HG03060 (cell line): Measurements from ENCODE around the gene MBIP.
"Not testable (repeated sequence)": the region's sequence is repeated elsewhere in the genome, so short reads cannot be mapped to it uniquely, and the experiment has no call there.

ENCODE experiments used
- ATAC-seq: cut with Tn5 transposase; IDR thresholded peaks from one replicate; pipeline ENCODE4 v1.9.1; 2021; ENCODE audit warnings: low read depth, moderate number of reproducible peaks; ENCODE audit not compliant: unreplicated experiment

Gene MBIP, protein sequence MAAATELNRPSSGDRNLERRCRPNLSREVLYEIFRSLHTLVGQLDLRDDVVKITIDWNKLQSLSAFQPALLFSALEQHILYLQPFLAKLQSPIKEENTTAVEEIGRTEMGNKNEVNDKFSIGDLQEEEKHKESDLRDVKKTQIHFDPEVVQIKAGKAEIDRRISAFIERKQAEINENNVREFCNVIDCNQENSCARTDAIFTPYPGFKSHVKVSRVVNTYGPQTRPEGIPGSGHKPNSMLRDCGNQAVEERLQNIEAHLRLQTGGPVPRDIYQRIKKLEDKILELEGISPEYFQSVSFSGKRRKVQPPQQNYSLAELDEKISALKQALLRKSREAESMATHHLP

DNA sequence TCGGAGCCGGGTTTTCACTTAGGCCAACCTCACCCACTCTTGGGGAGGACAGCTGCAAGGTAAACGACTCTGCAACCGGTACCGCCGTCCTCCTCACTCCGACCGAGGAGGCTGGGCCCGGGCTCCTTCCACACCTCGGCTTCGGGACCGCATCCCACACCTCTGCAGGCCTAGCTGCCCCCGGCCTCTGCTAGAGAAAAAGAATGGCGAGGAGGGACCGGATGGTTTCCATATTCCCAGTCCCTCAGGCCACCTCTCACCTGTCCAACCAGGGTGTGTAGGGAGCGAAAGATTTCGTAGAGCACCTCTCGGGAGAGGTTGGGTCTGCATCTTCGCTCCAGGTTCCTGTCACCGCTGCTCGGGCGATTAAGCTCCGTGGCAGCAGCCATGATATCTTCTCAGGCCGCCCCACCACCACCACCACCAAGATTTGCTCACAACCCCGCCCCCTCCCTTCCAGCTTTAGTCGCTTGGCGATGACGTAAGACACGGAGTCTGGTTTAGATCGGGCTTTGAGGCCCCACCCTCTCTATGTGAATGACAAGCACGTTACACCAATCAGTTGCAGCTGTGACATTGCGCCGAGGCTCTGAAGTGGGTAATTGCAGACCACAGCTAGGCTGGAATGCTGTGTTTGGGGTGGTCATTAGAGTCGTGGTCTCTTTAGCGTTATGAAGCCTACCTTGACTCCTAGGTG, at the start of gene MBIP:
TSS of gene MBIP (minus strand) at position 438 of the 697 bp plus-strand sequence. CDS start at position 389, 49 bp downstream.
- ATAC-seq: peak; percentile 92

DNA sequence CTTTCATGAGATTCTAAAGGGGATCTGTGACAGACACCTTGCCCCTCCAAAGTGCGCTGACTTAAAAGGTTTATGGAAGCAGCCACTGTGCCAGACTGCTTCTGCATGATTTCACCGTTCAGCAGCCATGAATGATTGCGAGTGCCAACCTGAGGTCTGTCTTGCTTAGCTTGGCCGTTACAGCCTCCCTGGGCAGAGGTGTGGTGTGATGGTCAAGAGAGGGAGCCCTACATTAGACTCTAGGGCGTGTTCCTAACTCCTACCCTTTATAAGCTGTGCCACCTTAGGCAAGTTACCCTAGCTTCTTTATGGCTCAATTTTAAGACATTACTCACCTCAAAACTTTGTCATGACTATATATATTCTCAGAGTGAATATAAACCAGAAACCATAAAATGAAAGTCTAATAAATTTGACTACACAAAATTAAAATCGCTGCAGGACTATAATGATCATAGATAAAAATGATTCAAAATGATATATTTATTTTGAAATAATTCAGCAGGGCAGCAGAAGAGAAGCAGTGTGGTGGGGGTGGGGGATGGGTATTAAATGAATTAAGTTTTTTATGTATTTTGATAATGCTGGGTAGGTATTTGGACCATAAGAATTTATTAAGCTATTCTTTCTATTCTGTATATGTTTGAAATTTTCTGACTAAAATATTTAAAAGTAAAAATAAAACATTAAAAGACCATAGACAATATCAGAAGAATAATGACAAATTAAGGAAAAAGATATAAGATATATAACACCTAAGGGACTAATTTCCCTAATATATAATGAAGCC, 47.7 kb upstream of the MBIP start:
- ATAC-seq: no peak

DNA sequence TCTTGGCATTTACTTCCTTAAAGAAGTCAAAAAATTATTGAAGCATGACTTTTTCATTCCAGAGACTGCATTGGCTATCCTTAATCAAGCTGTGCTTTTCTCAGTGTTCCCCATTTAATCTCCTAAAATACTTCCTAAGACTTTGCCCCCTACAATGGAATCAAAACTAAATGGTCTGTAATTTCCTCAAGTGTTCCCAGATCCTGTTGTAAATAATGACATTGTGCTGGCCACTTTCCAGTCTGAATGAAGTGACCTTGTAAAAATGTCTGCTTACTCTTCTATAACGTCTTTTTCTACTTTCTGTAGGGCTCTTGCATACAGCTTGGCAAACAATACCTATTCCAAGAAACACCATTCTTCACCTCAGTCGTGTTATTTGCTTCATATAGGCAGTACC, 45.3 kb upstream of the MBIP start:
- ATAC-seq: no peak

DNA sequence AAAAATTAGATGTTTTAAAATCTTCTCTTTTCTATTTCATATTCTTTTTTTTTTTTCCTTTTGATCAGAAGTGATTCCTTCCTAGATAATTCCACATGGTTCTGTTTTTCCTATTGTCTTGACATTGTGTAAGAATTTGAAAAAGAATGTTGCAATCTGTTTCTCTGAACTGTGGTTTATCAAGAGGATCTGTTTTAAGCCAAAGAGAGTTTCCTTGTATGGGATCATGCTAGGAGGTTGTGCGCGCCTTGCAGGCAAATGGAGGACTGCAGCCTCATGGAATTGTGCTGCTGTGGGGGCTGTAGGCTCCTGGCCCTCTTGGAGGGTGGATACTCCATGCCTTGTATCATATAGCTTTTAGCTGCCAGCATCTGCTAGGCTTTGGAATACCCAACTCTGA, 43.3 kb upstream of the MBIP start:
- ATAC-seq: no peak

DNA sequence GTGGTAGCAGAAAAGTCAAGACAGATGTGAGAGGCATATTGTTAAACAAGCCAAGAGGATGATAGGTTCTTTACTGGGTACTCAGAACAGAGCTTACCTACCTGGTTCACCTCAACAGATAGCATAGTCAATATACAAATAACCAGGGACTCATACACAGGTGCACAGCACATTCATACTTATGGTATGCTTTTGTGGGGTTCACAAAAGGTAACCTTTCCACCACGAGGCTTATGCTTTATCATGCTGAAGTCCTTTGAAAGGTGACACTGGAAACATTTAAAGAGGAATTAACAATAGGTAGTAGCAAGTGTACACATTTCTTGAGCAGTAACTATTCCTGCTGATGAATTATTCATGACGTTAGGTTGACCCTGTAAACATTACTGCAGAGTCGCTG, 42.2 kb upstream of the MBIP start:
- no peak for ATAC-seq

DNA sequence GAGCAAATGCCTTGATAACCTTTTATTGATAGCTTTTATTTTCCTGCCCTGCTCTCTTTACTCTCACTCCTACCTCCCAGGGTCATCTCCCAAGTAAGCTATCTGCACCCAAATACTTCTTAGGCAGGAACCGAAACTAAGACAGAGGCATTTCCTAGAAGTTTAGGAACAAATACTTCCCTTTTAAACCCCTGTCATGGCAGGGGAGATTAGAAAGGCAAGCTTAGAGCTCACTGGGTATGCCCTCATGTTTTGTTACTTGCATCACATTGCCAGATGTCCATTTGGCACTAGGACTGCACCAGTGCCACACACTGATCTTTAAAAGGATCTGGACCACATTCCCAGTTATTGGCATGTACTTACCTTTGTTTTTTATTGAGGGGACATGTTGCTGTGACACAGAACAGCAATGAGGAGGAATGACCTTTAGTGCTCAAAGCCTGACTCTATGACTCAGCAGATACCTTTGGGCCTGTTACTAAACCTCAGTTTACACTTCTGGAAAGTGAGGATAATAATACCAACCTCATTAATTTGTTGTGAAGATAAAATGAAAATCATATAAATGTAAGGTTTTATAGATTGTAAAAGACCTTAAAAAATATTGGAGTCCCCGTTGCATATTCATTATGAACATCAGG, 40.9 kb upstream of the MBIP start:
- ATAC-seq: no peak

DNA sequence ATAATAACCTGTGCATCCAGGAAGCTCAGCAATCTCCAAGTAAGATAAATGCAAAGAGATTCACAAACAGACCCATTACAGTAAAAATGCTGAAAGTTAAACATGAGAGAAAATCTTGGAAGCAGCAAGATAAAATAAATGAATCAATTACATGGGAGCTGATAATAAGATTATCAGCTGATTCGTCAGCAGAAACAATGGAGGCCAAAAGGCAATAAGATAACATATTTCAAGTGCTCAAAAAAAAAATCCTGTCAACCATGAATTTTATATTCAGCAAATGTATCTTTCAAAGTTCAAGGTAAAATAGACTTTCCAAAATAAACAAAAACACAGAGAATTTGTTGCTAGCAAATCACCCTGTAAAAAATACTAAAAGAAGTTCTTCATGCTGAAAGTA, 36.4 kb upstream of the MBIP start:
- ATAC-seq: no peak

DNA sequence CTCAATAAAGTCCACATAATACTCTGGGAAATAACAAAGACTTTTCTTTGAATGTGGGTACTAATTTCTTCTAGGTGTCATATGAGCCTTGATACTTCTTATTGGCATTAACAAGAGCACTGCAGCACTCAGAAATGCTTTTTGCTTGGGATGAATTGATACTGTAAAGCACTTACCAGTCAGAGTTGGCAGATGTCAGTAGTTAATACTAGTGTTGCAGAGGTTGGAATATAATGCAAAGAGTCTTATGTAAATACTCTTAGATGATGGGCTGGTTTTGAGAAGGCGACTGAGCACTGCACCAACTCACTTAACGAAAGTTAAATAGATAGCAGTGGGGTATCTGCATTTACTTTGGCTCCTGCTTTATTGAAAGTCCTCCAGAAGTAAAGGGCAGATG, 25.6 kb upstream of the MBIP start:
- ATAC-seq: no peak

DNA sequence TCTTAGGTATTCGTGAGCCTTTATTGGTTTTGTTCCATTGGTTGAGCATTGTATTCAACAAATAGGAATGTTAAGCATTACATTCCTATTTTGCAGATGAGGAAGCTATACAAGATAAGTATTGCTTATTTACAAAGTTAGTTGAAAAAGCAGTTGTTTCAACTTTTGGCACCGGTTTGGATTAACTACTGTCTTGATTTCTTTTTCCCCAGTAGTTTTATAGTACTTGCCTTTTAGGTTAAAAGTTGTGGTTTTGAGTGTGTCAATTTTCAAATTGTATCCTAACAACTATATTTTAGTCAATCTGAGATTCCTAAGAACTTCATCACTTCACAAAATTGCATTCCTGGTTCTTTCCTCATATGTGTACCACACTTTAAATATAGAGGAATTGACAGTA, 23.8 kb upstream of the MBIP start:
- no peak for ATAC-seq

DNA sequence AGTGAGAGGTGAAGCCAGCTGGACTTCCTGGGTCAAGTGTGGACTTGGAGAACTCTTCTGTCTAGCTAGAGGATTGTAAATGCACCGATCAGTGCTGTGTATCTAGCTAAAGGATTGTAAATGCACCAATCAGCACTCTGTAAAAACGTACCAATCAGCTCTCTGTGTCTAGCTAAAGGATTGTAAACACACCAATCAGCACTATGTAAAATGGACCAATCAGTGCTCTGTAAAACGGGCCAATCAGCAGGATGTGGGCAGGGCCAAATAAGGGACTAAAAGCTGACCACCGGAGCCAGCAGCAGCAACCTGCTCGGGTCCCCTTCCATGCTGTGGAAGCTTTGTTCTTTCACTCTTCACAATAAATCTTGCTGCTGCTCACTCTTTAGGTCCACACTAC, 21.4 kb upstream of the MBIP start:
- ATAC-seq: not testable (repeated sequence)

DNA sequence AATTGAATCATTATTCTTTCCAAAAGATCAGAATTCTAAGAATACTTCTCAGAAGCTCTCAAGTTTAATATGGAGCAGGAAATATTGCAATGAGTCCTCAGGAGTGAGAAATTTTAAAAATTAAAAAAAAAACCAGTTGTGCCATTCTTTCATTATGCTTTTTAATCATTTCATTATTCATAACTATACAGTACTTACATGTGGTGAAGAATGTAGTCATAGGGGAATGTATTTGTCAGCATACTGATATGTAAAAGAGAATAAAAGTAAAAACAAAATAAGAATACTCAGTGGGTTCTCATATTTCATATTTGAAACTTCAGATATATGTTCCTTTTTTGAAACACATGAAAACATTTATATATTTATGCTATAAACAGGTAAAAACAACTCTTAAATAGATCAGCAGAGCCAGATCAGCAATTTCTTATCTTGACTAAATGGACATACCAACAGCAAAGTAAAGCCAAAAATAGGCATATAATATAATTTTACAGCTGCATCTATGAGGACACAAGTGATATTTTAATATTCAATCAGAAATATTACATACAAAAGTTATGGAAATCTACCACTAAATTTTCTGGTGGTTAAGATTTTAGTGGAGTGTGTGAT, 19.9 kb upstream of the MBIP start:
- ATAC-seq: no peak

DNA sequence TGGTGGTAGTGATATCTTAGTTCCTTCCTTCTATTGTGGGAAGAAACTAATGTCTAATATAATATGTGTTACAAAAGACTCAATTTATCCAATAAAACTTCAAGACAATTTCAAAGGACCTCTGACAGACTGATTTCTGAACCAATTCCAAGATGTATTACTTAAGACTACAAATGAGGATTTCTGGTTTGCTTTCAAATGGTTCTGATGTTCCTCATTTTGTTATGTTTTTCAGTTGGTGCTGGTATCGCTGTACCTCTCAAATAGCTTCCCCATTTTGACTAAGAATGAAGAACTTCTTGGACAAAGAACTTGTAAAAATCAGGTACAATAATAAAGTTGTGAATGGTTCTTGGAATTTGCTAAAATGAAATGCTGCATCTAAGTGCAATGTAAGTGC, 19.4 kb upstream of the MBIP start:
- no peak for ATAC-seq

DNA sequence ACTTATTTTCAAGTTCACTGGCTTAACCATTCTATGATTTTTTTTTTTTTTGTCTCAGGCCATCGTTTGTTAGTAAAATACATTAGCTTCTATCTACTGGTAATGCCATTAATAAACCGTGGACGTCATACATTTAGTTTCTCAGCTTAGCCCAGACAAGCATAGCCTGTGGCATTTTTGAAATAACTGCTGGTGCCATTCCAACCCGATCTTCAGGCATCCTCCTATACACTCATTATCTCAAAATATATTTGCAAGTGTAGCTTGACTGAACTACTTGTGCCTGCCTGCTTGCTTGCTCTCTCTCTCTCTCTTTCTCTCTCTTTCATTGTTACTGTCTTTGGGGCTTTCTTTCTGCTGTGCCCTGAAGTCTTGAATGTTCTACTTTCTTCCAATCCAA, 12.7 kb upstream of the MBIP start:
- no peak for ATAC-seq

DNA sequence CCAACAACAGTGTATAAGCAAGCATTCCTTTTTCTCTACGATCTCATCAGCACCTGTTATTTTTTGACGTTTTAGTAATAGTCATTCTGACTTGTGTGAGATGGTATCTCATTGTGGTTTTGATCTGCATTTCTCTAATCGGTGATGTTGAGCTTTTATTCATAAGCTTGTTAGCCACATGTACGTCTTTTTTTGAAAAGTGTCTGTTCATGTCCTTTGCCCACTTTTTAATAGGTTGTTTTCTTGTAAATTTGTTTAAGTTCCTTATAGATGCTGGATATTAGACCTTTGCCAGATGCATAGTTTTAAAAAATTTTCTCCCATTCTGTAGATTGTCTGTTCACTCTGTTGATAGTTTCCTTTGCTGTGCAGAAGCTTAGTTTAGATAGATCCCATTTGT, 7.1 kb upstream of the MBIP start:
- not testable (repeated sequence) for ATAC-seq

DNA sequence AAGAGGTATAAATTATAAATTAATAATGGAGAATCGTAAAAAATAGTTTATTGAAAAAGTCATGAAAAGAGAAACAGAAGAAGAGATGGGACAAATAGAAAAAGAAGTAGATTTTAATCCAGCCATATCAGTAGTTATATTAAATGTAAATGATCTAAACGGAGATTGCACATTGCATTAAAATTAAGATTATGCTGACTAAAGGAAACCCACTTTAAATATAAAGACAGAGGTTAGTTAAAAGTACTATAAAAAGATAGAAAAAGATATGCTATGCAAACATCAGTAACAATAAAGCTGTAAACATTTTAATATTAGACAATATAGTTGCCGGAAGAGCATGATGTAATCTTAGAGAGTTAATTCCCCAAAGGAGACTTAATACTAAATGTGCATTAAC, 5.4 kb upstream of the MBIP start:
- ATAC-seq: no peak

DNA sequence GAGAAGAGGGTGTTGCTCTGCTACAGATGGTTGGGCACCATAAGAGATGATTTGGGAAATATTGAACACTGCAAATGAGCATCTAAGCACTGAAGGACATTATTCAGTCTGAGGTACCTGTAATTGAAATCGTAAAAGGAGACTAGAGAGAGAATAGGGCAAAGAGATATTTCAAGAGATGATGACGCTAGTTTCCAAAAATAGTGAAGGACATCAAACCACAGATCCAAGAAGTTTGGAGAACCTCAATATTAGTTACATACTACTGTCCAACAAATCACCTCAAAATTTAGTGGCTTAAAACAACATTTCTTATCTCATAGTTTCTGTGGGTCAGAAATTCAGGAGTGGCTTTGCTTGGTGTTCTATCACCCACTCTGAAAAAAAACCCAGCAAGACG, 4.5 kb upstream of the MBIP start:
- no peak for ATAC-seq

DNA sequence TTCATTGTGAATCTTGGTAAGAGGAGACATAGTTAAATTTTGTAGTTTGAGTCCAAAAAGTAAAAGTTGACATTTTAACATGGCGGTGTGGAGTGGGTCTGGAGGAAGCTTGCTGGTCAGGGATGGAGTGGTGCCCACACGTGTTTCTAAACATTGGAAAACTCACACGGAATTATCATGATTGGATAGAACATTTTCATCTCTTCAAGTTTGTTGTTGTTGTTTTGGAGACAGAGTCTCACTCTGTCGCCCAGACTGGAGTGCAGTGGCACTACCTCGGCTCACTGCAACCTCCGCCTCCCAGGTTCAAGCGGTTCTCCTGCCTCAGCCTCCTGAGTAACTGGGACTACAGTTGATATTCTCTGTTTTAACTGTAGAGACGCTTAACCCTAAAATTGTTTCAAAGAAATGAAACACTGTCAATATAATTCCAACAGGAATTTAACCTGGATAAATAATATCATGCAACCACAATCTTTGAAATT, 502 bp upstream of the MBIP start:
- no peak for ATAC-seq

DNA sequence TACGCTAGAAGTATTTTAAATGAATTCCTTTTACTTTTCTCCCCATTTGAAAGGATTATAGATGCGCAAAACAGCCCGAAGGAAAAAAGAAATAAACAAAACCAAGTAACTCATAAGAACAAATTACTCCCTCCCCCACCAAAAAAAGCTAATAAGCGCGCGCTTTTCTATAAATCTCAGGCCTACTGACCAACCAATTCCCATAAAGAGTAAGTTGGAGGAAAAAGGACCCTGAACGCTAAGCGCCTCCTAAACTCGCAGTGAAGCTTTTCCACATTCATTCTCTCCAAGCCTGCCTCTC, 588 bp downstream of the MBIP start:
- ATAC-seq: peak; percentile 5

DNA sequence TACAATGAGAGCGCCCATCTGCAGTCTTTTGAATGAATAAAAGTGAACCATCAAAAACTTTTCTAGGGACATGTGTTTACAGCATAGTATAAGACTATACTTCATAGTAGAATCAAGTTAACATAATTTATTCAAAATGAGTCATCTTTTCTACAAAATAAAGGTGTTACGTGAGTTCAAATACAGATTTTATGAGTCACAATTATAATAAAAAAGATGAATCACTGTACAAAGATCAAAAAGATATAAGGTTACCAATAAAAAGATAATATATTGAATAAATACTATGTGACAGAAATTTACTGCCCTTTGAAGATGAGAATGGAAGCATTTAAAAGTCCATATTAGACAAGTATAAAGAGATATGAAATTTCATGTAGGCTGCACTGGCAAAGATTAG, 2.8 kb downstream of the MBIP start:
- no peak for ATAC-seq

DNA sequence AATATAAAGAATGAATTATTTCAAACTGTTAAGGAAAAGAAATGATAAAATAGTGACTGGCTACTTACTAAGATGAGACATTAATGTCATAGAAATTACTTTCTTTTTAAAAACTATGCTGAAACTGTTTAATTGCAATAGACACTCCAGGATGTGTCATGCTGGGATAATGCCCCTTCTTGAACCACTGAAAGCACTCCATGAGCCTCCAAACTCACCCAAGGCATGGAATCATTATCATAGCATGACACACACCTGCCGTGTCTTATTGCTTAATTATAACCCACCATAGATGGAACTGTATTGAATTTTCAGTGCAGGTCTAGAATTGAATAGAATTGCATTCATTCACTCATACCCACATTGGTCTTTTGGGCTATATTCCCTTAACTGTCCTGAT, 4.3 kb downstream of the MBIP start:
- no peak for ATAC-seq
